DMS153 treated with DMSO at 0.1 percent for 48 hours (cell line): ENCODE measurements around the gene CLCF1.

Source experiments
- DNase-seq: peaks from one replicate; lab custom pipeline; 2025; ENCODE audit not compliant: unreplicated experiment; lab: John Stamatoyannopoulos, UW

Gene CLCF1

GRCh38 chr11:67372993-67373647 is at the start of gene CLCF1:
CLCF1 (minus strand) TSS chr11:67373598; CDS start chr11:67373539, 59 bp downstream.
- DNase-seq, result no peak

GRCh38 chr11:67422891-67423290 is 49.5 kb upstream of the CLCF1 start:
- no peak for DNase-seq

GRCh38 chr11:67421430-67422031 is 48.1 kb upstream of the CLCF1 start:
- no peak for DNase-seq

- peak; percentile 88 for DNase-seq
Observed at GRCh38 chr11:67420646-67421429, 47.4 kb upstream of the CLCF1 start.

- no peak for DNase-seq
Observed at GRCh38 chr11:67420147-67420645, 46.8 kb upstream of the CLCF1 start.

- DNase-seq, result no peak
Observed at GRCh38 chr11:67419325-67420049, 46.1 kb upstream of the CLCF1 start.

- no peak for DNase-seq
Observed at GRCh38 chr11:67418476-67419281, 45.3 kb upstream of the CLCF1 start.

- no peak for DNase-seq
Observed at GRCh38 chr11:67417425-67417824, 44.0 kb upstream of the CLCF1 start.

- DNase-seq, result peak; percentile 34
Observed at GRCh38 chr11:67416416-67417335, 43.3 kb upstream of the CLCF1 start.

GRCh38 chr11:67415501-67416304 is 42.3 kb upstream of the CLCF1 start, which contains the start of gene CARNS1:
CARNS1 (plus strand) TSS chr11:67415678; CDS start chr11:67416200, 522 bp downstream.
- no peak for DNase-seq

- DNase-seq, result no peak
Observed at GRCh38 chr11:67413266-67413849, 40.0 kb upstream of the CLCF1 start.

- DNase-seq, result no peak
Observed at GRCh38 chr11:67412495-67413179, 39.2 kb upstream of the CLCF1 start.

- DNase-seq, result no peak
Observed at GRCh38 chr11:67411785-67412152, 38.4 kb upstream of the CLCF1 start.

GRCh38 chr11:67410984-67411784 is 37.8 kb upstream of the CLCF1 start:
- DNase-seq, result no peak

GRCh38 chr11:67410369-67410831 is 37.0 kb upstream of the CLCF1 start:
- no peak for DNase-seq

GRCh38 chr11:67409781-67410368 is 36.5 kb upstream of the CLCF1 start:
- DNase-seq, result peak; percentile 27
